ENCODE data around the gene SLC16A11.

SLC16A11 gene

DNA sequence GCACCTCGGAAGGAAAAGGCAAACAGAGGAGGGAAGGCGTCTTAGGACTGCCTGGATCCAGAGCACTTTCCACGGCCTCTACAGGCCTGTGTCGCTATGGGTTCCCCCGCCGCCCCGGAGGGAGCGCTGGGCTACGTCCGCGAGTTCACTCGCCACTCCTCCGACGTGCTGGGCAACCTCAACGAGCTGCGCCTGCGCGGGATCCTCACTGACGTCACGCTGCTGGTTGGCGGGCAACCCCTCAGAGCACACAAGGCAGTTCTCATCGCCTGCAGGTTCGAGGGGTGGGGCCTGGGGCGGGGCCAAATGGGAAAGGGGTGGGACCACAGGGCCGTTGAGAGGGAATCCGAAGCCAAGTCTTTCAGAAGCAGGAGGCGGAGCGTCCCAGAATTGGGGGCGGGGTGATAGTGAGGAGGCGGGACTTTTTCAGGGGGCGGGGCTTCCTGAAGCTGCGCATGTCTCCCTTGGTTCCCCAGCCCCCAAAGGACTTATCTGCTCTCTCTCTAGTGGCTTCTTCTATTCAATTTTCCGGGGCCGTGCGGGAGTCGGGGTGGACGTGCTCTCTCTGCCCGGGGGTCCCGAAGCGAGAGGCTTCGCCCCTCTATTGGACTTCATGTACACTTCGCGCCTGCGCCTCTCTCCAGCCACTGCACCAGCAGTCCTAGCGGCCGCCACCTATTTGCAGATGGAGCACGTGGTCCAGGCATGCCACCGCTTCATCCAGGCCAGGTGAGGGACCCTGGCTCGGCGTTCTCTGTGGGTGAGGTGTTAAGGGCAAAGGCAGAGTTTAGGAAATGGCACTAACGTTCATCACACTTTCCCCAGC is 20.1 kb downstream of the SLC16A11 start:
- Histone ChIP-seq H3K18ac (ENCODE audit: low read length) (no peak overlapping the region), H3K79me2 (ENCODE audit: control insufficient read depth, insufficient read depth, low read length, poor library complexity) (no peaks in the 10 kb centered on the region), H4K8ac (ENCODE audit: low read depth, low read length) (peak overlapping the region; percentile 63), H3K14ac (ENCODE audit: low read length) (no peak overlapping the region), H3K9me3 (ENCODE audit: insufficient read depth, low read depth, low read length) (peaks cover 6% of the 10 kb centered on the region), H3K4ac (ENCODE audit: low read depth, low read length) (no peak overlapping the region), H4K12ac (ENCODE audit: low read depth, low read length) (peak overlapping the region; percentile 1), H2BK120ac (ENCODE audit: insufficient read depth, low read length, poor library complexity) (no peak overlapping the region), H3K4me3 (ENCODE audit: low read depth, low read length) (no peak overlapping the region), H2BK5ac (ENCODE audit: low read depth, low read length, poor library complexity) (no peak overlapping the region), H3K4me1 (ENCODE audit: control insufficient read depth in 1 of 2, insufficient read depth in 2 of 2, low read length in 2 of 2) (peaks cover 9 to 17% of the 10 kb centered on the region in 2 experiments), H3K4me2 (ENCODE audit: low read length) (peak overlapping the region; percentile 56), H2AK5ac (ENCODE audit: low read length) (no peak overlapping the region), H3K27ac (ENCODE audit: low read depth, low read length) (no peak overlapping the region), H3K9ac (ENCODE audit: low read length) (no peak overlapping the region), H3K79me1 (ENCODE audit: low read length) (peaks cover 2% of the 10 kb centered on the region), H3K23ac (ENCODE audit: low read length) (no peak overlapping the region), H3K36me3 (ENCODE audit: control insufficient read depth in 1 of 2, insufficient read depth in 2 of 2, low read length in 2 of 2) (no peaks in the 10 kb centered on the region), H2AFZ (ENCODE audit: insufficient read depth, low read length, poor library complexity) (peak overlapping the region; percentile 38), H4K91ac (ENCODE audit: low read depth, low read length) (peak overlapping the region; percentile 16), H2BK12ac (ENCODE audit: low read length) (no peak overlapping the region), H3K27me3 (ENCODE audit: insufficient read depth, low read length) (peaks cover 14% of the 10 kb centered on the region)
- WGBS (ENCODE audit: extremely low coverage, insufficient coverage, insufficient read length), result no CpG with 5 or more reads among the region's 51 CpGs
- DNase-seq, result peak; percentile 84

DNA sequence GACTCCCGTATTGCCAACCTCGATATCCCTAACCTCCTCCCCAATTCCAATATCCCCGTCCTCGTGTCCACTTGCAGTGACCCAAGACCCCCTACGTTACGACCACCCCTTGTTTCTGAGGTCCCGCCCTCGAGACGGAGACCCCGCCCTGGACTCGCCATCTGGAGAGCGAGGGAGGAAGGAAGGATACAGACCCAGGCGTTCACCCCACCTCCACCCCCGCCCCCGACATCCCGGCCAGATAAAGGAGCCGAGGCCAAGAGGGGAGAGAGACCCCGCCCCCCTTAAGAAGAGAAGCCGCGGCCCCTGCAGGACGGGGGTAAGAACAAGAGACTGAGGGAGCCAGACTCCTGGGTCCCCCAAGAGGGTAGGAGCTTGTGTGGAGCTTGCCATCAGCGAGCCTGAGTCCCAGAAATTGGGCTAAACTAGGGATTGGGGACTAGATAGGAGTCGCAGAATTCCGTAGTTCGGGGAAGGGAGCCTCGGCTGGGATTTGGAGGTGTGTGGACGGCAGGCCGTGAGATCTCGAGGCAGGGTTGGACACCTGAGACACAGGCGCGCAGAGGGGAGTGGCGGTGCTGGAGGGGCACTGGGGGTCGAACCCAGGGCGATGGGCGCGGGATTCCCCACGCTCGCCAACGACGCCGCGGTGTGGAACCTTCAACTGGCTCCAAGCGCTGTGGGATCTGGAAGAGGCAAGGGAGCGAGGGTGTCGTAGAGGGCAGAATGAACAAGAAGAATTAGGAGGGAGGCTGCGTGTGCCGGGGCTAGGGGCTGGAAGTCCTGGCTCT is 20.9 kb downstream of the SLC16A11 start, which contains the start of gene BCL6B:
Gene BCL6B (plus strand): TSS at position 270 of the 791 bp plus-strand sequence. CDS start 622 bp downstream, outside the sequence.
- H2BK5ac ChIP-seq (ENCODE audit: low read depth, low read length, poor library complexity), result no peak within 1 kb of the TSS
- H3K9me3 ChIP-seq (ENCODE audit: insufficient read depth, low read depth, low read length), result peaks cover 6% of the 10 kb centered on the region
- H3K4me1 ChIP-seq (ENCODE audit: control insufficient read depth in 1 of 2, insufficient read depth in 2 of 2, low read length in 2 of 2), result peaks cover 9 to 17% of the 10 kb centered on the region in 2 experiments
- peak within 1 kb of the TSS; percentile 16 for H4K91ac ChIP-seq (ENCODE audit: low read depth, low read length)
- no peak for DNase-seq
- peak within 1 kb of the TSS; percentile 18 for H2BK120ac ChIP-seq (ENCODE audit: insufficient read depth, low read length, poor library complexity)
- H3K27ac ChIP-seq (ENCODE audit: low read depth, low read length), result no peak within 1 kb of the TSS
- peak within 1 kb of the TSS; percentile 89 for H2AFZ ChIP-seq (ENCODE audit: insufficient read depth, low read length, poor library complexity)
- H4K8ac ChIP-seq (ENCODE audit: low read depth, low read length), result peak within 1 kb of the TSS; percentile 76
- H4K12ac ChIP-seq (ENCODE audit: low read depth, low read length), result peak within 1 kb of the TSS; percentile 48
- H3K9ac ChIP-seq (ENCODE audit: low read length), result no peak within 1 kb of the TSS
- peak within 1 kb of the TSS; percentile 59 for H3K4me2 ChIP-seq (ENCODE audit: low read length)
- H3K14ac ChIP-seq (ENCODE audit: low read length), result no peak within 1 kb of the TSS
- peaks cover 2% of the 10 kb centered on the region for H3K79me1 ChIP-seq (ENCODE audit: low read length)
- H3K27me3 ChIP-seq (ENCODE audit: insufficient read depth, low read length), result peaks cover 14% of the 10 kb centered on the region
- H2BK12ac ChIP-seq (ENCODE audit: low read length), result no peak within 1 kb of the TSS
- H3K36me3 ChIP-seq (ENCODE audit: control insufficient read depth in 1 of 2, insufficient read depth in 2 of 2, low read length in 2 of 2), result no peaks in the 10 kb centered on the region
- no CpG with 5 or more reads among the region's 47 CpGs for WGBS (ENCODE audit: extremely low coverage, insufficient coverage, insufficient read length)
- H3K18ac ChIP-seq (ENCODE audit: low read length), result no peak within 1 kb of the TSS
- H3K4ac ChIP-seq (ENCODE audit: low read depth, low read length), result no peak within 1 kb of the TSS
- no peak within 1 kb of the TSS for H2AK5ac ChIP-seq (ENCODE audit: low read length)
- no peaks in the 10 kb centered on the region for H3K79me2 ChIP-seq (ENCODE audit: control insufficient read depth, insufficient read depth, low read length, poor library complexity)
- no peak within 1 kb of the TSS for H3K4me3 ChIP-seq (ENCODE audit: low read depth, low read length)
- H3K23ac ChIP-seq (ENCODE audit: low read length), result no peak within 1 kb of the TSS

- Histone ChIP-seq H3K9ac (ENCODE audit: low read length) (no peak overlapping the region), H3K14ac (ENCODE audit: low read length) (no peak overlapping the region), H2BK120ac (ENCODE audit: insufficient read depth, low read length, poor library complexity) (peak overlapping the region; percentile 18), H2AFZ (ENCODE audit: insufficient read depth, low read length, poor library complexity) (peak overlapping the region; percentile 89), H3K23ac (ENCODE audit: low read length) (no peak overlapping the region), H3K4me3 (ENCODE audit: low read depth, low read length) (no peak overlapping the region), H3K36me3 (ENCODE audit: control insufficient read depth in 1 of 2, insufficient read depth in 2 of 2, low read length in 2 of 2) (peaks cover 3% of the 10 kb centered on the region in 2 experiments), H4K12ac (ENCODE audit: low read depth, low read length) (peak overlapping the region; percentile 48), H2BK5ac (ENCODE audit: low read depth, low read length, poor library complexity) (no peak overlapping the region), H3K18ac (ENCODE audit: low read length) (no peak overlapping the region), H3K4ac (ENCODE audit: low read depth, low read length) (no peak overlapping the region), H2BK12ac (ENCODE audit: low read length) (no peak overlapping the region), H4K8ac (ENCODE audit: low read depth, low read length) (peak overlapping the region; percentile 76), H2AK5ac (ENCODE audit: low read length) (no peak overlapping the region), H3K4me1 (ENCODE audit: control insufficient read depth in 1 of 2, insufficient read depth in 2 of 2, low read length in 2 of 2) (peaks cover 9 to 17% of the 10 kb centered on the region in 2 experiments), H3K79me1 (ENCODE audit: low read length) (peaks cover 2% of the 10 kb centered on the region), H3K79me2 (ENCODE audit: control insufficient read depth, insufficient read depth, low read length, poor library complexity) (no peaks in the 10 kb centered on the region), H4K91ac (ENCODE audit: low read depth, low read length) (no peak overlapping the region), H3K4me2 (ENCODE audit: low read length) (peak overlapping the region; percentile 59), H3K9me3 (ENCODE audit: insufficient read depth, low read depth, low read length) (peaks cover 6% of the 10 kb centered on the region), H3K27me3 (ENCODE audit: insufficient read depth, low read length) (peaks cover 14% of the 10 kb centered on the region), H3K27ac (ENCODE audit: low read depth, low read length) (no peak overlapping the region)
- DNase-seq, result peak; percentile 47 to 77
- WGBS (ENCODE audit: extremely low coverage, insufficient coverage, insufficient read length), result no CpG with 5 or more reads among the region's 53 CpGs
Measured at GRCh38 chr17:7021993-7022778, 21.7 kb downstream of the SLC16A11 start.

All from trophoblast cell (in vitro differentiated cells and primary cell).